LoVo (cell line): ENCODE measurements around the gene RACGAP1.

Experiments used
- DNase-seq: peaks from one replicate; pipeline ENCODE4 v3.0.0-alpha.2; 2016; ENCODE audit warnings: low spot score

Gene RACGAP1, protein sequence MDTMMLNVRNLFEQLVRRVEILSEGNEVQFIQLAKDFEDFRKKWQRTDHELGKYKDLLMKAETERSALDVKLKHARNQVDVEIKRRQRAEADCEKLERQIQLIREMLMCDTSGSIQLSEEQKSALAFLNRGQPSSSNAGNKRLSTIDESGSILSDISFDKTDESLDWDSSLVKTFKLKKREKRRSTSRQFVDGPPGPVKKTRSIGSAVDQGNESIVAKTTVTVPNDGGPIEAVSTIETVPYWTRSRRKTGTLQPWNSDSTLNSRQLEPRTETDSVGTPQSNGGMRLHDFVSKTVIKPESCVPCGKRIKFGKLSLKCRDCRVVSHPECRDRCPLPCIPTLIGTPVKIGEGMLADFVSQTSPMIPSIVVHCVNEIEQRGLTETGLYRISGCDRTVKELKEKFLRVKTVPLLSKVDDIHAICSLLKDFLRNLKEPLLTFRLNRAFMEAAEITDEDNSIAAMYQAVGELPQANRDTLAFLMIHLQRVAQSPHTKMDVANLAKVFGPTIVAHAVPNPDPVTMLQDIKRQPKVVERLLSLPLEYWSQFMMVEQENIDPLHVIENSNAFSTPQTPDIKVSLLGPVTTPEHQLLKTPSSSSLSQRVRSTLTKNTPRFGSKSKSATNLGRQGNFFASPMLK

DNA sequence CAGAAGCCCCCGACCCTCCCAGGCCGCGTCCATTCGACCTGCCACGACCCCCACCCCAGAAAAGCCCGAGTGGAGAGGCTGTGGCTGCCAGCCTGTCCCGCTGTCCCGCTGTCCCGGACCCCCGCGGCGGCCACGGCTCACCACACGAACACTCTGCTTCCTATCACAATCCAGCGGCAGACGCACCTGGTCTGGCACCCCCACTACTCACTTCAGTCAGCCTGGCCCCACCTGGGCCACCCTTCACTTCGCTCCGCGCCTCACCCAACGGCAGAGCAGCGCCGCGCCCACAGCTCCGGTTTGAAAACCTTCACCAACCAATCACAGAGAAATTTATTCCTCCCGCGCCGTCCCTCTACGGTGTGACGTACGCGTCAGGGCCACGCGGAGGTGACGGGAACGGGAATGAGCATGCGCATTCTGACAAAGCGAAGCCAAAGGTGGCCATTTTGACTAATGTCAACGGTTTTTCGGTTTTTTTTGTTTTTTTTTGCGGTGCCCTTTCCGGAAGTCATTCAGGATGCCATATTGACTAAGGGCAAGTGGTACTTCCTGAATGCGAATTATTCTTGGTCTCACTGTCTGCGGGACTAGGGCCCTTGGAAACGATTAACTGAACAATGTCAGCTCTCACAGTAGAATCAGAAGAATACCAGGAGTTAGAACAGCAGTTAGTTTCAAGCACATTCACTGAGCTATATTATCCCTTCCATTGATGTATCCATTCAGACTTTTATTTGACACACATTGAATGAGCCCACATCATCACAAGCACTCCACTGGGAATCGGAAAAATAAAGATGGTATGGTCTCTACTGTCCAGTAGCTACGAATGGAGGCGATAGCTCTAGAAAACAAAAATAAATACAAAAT lies at the start of gene RACGAP1:
Gene RACGAP1, minus strand, starts transcription at position 308 of the 873 bp plus-strand sequence. CDS start 8,779 bp downstream, outside the sequence.
- DNase-seq = peak; percentile 100

DNA sequence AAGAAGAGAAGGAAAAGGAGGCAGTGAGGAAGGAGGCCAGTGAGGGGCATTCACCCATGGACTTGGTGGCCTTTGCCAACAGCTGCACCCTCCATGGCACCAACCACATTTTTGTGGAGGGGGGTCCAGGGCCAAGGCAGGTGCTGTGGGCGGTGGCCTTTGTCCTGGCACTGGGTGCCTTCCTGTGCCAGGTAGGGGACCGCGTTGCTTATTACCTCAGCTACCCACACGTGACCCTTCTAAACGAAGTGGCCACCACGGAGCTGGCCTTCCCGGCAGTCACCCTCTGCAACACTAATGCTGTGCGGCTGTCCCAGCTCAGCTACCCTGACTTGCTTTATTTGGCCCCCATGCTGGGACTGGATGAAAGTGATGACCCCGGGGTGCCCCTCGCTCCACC lies 48.4 kb upstream of the RACGAP1 start:
- DNase-seq = no peak

DNA sequence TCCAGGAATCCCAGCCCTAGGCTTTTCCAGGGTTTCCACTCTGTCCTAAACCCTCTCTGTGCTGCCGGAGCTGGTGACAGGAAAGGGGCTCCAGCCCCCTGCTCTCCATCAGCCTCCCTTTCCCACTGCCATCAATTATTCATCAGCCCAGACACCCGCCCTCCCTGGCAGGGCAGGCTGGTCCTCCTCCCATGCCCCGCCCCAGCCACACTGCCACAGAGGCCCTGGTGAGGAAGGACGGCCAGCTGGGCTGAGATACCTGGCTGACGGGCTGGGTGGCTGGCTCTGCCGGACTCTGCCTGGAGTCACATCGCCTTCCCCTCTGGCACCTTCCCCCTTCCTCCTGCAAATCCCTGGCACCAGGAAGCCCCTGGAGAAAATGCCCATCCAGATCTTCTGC lies 47.9 kb upstream of the RACGAP1 start:
- no peak for DNase-seq

DNA sequence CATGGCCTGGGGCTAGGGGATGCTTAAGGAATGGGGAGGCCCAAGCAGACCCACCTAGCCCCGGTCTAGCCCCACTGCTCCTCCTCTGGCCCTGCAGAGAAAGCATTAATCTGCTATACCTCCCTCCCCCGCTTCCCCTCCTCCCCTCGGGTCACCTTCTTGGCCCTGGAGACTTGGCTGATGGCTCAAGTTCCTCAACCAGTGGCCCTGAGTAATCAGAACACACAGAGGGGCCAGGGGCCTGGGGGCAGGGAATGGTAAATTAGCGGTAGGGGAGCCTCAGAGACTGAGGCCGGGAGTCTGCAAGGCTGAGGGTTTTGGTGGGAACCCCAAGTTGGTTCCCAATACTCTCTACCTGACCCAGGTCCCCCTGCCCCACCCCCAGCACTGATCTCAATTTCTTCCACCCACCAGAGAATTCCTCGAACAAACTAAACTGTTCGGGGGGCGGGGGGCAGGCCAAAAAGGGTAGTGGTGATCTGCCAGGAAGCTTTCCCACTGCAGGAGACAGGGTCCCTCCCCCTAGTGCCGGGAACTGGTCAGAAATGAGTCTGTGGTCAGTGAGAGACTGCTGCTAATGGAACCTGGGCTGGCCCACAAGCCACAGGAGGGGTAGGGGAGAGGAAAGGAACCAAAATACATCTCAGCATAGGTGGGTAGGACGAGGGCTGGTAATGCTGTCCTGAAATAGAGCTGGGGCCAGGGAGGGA lies 47.1 kb upstream of the RACGAP1 start:
- DNase-seq = no peak

DNA sequence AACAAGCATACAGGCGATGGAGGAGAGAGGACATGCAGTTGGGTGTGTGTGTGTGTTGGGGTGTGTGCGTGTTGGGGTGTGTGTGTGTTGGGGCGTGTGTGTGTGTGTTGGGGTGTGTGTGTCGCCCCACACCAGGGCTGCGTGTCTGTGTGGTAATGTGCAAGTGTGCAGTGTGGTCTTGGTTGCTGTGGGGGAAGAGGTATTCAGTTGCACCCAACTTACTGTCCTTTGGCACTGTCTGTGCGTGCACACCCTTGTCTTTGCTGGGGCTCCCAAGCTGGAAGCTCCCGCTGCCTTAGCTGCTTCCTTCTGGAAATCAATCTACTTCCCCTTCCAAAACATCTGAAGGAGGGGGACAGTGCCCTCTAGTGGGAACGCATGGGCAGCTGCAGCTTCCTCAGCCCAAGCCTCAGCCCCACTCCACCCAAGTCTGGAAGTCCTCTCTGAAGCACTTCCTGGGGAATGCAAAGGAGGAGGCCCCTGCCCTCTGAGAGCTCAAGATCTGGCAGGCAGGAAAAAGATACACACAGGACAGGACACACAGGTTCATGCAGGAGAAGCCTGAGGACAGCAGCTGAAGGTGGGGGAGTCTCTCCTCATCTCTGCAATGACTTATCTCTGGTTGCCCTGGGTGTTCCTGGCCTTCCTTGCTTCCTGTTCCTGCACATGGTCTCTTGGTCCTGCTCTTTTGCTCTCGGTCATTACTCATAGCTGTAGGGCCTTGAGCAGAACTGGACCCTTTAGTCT lies 45.2 kb upstream of the RACGAP1 start:
- DNase-seq = peak; percentile 83

DNA sequence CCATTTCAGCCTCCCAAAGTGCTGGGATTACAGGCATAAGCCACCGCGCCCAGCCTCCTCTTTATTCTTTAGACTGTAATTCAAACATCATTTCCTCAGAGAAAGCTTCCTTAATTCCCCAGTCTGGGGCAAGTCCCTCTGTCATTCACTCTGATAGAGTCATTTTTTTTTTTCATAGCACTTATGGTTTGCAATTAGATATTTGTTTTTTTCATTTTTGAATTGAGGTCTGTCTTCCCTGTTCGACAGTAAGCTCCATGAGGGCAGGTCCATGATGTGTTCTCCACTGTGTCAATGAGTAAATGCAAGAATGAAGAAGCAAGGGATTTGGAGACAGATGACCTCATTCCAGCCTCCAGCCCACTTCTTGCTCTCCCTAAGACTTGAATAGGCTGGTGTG lies 44.2 kb upstream of the RACGAP1 start:
- DNase-seq = no peak

DNA sequence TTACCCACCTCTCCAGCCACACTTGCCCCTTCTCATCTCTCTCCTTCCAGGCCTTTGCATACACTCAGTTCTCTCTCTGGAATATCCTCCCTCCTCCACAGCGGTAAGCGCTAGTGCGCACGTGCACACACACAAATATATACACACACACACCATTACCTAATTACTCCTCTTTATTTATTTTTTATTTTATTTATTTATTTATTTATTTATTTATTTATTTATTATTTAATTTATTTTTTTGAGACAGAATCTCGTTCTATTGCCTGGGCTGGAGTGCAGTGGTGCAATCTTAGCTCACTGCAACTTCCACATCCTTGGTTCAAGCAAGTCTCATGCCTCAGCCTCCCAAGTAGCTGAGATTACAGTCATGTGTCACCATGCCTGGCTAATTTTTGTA lies 43.8 kb upstream of the RACGAP1 start:
- DNase-seq = no peak

DNA sequence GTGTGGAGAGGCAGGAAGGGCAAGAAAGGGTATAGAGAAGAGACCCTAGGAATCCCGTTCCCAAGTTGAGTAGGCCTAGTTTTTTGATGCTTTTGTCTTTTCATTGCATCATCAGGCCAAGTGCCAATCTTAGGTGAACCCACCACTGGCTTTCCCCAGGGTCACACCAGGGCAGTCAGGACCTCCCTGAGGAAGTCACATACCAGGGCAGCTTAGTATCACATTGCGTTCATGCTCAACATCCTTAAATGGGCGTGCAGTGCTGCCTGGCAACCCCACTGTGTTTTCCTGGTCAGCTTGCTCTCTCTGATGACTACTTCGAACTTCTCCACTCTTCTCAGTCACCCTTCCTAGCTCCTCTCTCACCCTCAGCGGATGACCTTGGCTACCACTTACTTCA lies 41.1 kb upstream of the RACGAP1 start:
- DNase-seq = peak; percentile 22

DNA sequence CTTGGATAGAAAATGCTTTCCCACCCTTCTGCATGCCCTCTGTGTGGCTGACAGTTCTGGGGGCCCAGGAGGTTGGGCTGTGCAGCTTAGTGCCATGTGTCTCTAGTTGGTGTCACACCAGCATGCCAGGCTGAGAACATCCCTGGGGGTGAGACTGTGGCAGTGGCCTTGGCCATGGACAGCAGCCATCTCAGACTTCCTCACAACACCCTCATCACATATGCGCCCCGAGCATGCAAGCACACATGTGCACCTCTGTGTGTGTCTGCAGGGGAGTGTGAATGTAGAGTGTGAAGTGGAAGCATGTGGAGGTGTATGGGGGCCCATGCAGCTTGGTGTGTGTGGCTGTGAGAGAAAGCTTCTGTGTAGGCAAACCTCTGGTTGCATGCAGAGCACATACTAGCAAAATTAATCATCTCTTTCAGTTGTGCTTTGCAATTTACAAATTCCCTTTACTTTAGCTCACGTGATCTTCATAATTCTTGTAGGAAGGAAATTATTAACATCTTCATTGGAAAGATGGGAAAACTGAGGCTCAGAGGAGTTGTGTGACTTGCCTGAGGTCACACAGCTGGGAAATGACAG lies 40.5 kb upstream of the RACGAP1 start:
- no peak for DNase-seq

DNA sequence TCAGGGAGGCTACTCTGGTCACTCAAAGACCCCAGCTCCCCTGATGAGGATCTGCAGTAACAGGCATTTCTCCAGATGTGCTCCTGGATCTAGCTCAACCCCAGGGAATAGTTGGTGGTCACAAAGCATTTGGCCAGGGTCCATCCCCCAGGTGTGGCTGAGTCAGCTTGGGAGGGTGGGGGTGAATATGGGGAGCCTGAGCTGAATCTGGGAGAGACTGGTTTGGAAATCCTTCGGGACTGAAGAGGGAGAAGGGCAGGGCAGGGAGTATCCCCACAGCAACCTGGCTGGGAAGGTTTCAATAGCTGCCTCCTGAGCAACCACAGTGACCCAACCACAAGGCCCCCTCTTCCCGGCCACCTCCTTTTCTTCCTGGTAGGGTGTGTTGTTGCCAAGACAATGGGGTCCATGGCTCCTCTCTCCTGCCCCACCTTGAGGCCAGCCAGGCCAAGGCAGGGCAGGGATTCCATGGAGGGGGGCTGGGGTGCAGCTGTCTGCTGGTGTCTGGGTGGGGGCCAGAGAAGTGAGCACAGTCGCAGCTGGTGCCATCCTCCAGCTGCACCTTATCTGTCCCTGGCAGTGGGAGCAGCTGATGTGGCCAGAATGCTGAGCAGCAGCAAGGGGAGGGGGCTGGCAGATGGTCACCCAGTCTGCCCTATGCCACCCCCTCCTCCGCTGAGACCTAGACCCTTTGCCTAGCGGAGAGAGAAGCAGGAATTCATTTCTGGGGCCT lies 37.6 kb upstream of the RACGAP1 start:
- no peak for DNase-seq

DNA sequence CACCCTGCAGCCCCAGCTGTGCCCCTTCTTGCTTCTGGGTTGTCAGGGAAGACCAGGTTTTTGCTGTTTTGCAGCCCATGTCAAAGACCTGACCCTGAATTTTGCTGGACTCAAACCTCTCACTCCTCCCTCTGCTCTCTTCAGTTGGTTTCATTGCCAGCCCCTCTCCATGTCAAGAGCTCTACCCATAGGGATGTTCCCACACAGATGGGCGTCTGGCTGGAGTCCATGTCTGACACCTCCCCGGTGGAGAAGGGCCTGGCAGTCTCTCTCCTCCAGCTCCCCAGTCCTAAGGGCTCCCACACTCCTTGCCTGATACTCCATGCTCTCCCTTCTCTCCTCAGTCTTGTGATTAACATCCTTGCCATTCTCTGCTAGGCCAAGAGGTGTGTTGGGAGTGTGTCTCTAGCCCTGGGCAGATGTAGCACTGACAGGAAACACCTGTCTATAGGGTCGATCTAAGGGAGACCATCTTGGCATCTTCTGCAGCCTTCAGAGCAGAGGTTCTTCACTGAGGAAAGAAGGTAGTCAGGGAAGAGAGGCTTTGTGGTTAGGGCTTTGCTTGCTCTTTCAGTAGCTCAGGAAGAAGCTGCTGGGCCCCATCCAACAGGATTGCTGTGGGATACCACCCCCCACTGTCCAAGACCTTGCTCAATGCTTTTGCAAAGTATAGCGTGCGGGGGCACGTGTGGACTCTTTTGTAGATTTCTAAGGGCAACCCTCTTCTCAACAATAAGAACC lies 36.8 kb upstream of the RACGAP1 start:
- DNase-seq = no peak

DNA sequence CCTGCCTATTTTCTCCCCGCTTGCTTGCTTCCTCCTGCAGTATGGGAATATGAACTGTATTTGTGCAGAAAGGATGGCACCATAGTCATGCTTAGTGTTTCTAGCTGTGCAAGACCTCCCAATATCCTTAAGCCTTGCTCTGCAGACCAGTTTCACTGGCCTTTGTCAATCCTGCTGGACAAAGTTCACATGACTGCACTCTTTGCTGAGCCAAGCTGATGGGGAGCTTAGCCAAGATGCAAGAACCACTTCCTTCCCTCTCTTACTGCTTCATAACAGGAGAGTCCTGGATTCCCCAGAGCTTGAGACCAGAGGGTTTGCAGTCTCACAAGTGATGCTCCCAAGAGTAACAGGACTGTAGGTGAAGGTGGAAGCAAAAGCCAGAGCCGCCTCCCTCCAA lies 35.9 kb upstream of the RACGAP1 start:
- DNase-seq = no peak

DNA sequence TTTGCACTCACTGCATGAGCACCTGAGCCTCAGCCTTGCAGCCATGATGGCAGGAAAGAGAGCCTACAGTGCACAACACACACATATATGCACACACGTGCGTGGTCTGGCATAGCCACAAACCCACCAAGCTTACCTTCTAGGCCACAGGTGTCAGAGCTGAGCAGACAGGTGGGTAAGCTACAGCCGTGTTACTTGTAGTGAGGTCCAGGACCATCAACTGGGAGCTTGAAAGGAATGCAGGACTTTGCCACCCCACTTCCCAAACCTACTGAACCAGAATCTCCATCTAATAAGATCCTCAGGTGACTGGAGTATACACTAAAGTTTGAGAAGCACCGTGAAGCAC lies 34.8 kb upstream of the RACGAP1 start:
- no peak for DNase-seq

DNA sequence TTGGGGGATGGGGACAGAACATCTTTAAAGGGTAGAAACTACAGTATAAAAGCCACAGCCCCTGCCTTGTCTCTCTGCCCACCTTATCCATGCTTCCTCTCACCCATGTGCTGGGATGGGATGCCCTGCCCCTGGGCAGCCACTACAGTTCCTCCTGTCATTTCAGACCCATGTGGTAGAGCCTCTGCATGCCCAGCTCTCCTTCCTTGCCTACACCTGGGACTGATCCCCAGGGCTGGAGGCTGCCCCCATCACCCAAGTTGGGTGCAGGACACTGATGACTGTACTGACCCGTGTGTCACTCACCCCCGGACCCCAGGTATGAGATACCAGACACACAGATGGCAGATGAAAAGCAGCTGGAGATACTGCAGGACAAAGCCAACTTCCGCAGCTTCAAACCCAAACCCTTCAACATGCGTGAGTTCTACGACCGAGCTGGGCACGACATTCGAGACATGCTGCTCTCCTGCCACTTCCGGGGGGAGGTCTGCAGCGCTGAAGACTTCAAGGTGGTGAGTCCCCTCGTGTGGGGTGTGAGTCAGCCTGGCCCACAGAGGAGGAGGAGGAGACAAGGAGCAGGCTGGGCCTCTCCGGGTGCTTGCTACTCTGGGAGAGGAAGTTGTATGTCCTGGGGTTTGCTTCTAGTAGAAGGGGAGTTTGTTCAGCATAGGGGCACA lies 34.3 kb upstream of the RACGAP1 start:
- DNase-seq = no peak

DNA sequence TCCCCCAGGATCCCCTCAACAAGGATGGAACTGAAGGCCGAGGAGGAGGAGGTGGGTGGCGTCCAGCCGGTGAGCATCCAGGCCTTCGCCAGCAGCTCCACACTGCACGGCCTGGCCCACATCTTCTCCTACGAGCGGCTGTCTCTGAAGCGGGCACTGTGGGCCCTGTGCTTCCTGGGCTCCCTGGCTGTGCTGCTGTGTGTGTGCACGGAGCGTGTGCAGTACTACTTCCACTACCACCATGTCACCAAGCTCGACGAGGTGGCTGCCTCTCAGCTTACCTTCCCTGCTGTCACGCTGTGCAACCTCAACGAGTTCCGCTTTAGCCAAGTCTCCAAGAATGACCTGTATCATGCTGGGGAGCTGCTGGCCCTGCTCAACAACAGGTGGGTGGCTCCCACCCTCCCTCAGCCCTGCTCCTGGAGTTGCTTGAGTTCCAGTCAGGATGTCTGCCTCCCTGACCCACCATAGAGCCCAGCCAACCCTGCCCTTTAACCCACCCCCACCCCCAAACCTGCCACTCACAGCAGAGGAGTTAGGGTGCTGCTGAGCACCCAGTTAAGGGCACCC lies 33.5 kb upstream of the RACGAP1 start:
- no peak for DNase-seq

DNA sequence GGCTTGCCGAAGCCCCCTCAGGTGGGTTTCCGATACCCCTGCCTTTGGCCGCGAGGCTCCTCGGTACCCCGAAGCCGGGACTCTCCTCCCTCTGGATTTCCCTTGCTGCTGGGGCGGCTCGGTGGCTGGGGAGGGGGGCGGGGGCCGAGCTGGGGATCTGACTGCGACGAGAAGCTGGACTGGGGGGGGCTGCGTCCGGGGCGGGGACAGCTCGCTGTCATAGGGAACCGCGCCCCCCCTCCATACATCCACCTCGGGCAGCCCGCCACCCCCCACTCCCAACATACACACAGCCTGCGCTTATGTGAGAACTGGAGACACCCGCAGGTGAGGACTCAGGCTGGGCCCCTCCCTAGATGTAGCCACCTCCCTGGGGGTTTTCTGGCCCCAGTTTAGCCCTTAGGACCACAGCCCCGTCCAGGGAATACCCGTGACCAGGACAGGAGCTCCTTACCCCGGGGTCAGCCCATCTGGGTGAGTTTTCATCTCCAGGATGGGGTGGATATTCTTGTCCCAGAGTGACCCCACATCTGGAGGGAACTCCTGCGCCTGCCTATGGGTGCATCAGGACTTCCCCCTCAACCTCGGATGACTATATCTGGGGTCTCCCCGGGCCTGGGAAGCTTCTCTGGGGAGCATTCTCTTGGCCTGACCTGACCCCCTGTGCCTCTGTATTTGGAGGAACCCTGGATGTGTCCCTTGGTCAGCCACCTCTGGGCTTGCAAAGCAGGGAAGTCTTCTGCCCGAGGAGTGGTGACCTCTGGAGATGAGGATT lies 32.8 kb upstream of the RACGAP1 start:
- DNase-seq = no peak

DNA sequence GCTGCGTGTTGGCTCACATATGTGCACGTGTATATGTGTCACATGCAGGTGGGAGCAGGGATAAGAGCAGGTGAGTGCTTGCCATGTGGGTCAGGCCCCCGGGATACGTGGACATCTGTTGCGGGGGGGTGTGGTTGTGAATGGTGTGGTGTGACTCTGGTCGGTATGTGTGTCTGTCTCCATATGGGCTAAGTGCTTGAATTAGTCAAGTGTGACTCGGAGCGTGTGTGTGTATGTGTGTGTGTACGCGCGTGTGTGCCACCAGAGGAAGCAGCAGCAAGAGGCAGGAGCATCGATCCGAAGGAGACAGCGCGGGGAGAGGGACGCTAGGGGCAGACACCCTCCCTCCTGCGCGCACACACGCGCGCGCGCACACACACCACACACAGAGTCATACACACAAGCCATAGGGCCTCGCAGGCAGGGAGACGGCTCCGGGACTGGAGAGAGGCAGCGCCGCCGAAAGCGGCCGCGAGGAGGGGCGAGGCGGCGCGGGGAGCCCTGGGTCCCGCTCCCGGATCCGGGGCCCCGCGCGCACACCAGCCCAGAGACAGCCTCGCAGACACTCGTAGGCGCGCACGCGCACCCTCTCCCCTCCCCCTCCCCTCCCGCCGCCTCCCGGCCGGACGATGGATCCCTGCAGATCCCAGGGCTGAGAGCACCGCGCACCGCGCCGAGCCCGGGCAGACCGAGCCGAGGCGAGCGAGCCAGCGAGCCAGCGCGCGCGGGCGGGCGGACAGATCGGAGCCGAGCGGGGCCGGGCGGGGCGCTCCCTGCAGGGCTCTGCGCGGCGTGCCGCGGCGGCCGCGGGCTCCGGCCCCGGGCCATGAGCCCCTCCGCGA lies 31.9 kb upstream of the RACGAP1 start, which contains the start of gene ASIC1:
Gene ASIC1, plus strand, starts transcription at position 597 of the 842 bp plus-strand sequence. CDS start 1,171 bp downstream, outside the sequence.
- DNase-seq = peak; percentile 78
